H1 (cell line): Measurements from ENCODE around the gene CRADD. TPM values are rescaled to one million over a fixed set of nuclear protein-coding genes. Genes with fewer than 3 reads are reported as not detected.

Experiments used
- CTCF ChIA-PET: fragments of 300-600 bp; sonication (Branson Sonifier 250); formaldehyde crosslinking; loops from one replicate; lab custom pipeline; 2021; ENCODE audit not compliant: partially characterized antibody; lab: Charles Lee
- POLR2A ChIA-PET: fragments of 300-600 bp; sonication (Branson Sonifier 250); formaldehyde crosslinking; loops from one replicate; lab custom pipeline; 2021; ENCODE audit warnings: inconsistent platforms; ENCODE audit not compliant: partially characterized antibody; lab: Charles Lee
- DNase-seq, 2 experiments: peaks; one replicate each; pipeline versions ENCODE4 v3.0.0 to v3.0.0-alpha.2; 2010 to 2022; ENCODE audit warnings: low spot score in 2 of 2, low read depth in 1 of 2, mixed read lengths in 1 of 2
- FAIRE-seq: peaks from 2 replicates; lab custom pipeline; 2011; peaks lifted over from hg19 to GRCh38; lab: Jason Lieb, UNC
- H2AFZ ChIP-seq: 2 replicates; pipeline ENCODE4 v1.8.1; 2012; ENCODE audit warnings: low read length, inconsistent platforms
- H2AK5ac ChIP-seq: 2 replicates; pipeline ENCODE4 v1.6.1; 2013; ENCODE audit warnings: low read depth, low read length
- H2BK120ac ChIP-seq: replicated peaks from 2 replicates; pipeline ENCODE3; 2013; ENCODE audit warnings: low read depth, low read length, inconsistent platforms
- H2BK12ac ChIP-seq: 2 replicates; pipeline ENCODE4 v1.6.1; 2013; ENCODE audit warnings: low read depth, low read length
- H2BK15ac ChIP-seq: 2 replicates; pipeline ENCODE4 v1.6.1; 2013; ENCODE audit warnings: low read length
- H2BK20ac ChIP-seq: 2 replicates; pipeline ENCODE4 v1.6.1; 2013; ENCODE audit warnings: low read length
- H2BK5ac ChIP-seq: 2 replicates; pipeline ENCODE4 v1.6.1; 2013; ENCODE audit warnings: low read depth, low read length
- H3K14ac ChIP-seq: 2 replicates; pipeline ENCODE4 v1.6.1; 2013; ENCODE audit warnings: inconsistent platforms; ENCODE audit not compliant: insufficient read length
- H3K18ac ChIP-seq: 2 replicates; pipeline ENCODE4 v1.6.1; 2013; ENCODE audit warnings: low read length; ENCODE audit errors: extremely low read depth
- H3K23ac ChIP-seq: 2 replicates; pipeline ENCODE4 v1.6.1; 2013; ENCODE audit warnings: inconsistent platforms; ENCODE audit not compliant: insufficient read length
- H3K23me2 ChIP-seq: 2 replicates; pipeline ENCODE4 v1.6.1; 2013; ENCODE audit warnings: low read depth, low read length
- H3K27ac ChIP-seq: 2 replicates; pipeline ENCODE4 v1.6.1; 2011; ENCODE audit warnings: low read depth, low read length, inconsistent platforms
- H3K27me3 ChIP-seq, 4 experiments: replicated peaks in 1 of 4; 1 replicate in 1 of 4; 2 replicates in 3 of 4; pipeline versions ENCODE4 v1.6.1 to v1.8.1; 2011 to 2013; ENCODE audit warnings: low read length in 3 of 4, mild to moderate bottlenecking in 3 of 4, inconsistent platforms in 2 of 4, mixed read lengths in 2 of 4, moderate library complexity in 1 of 4; ENCODE audit not compliant: control insufficient read depth in 3 of 4, insufficient read depth in 3 of 4; ENCODE audit errors: extremely low read depth in 1 of 4
- H3K36me3 ChIP-seq, 4 experiments: 2 replicates each; pipeline versions ENCODE4 v1.6.1 to v1.8.1; 2011 to 2013; ENCODE audit warnings: mild to moderate bottlenecking in 4 of 4, low read length in 3 of 4, moderate library complexity in 2 of 4, control low read depth in 1 of 4, inconsistent platforms in 1 of 4; ENCODE audit not compliant: insufficient read depth in 4 of 4, control insufficient read depth in 2 of 4
- H3K4ac ChIP-seq: replicated peaks from 2 replicates; pipeline ENCODE3; 2013; ENCODE audit warnings: low read length, low read depth, mixed read lengths, inconsistent platforms; ENCODE audit not compliant: insufficient read length
- H3K4me1 ChIP-seq, 4 experiments: replicated peaks in 1 of 4; 1 replicate in 1 of 4; 2 replicates in 3 of 4; pipeline versions ENCODE4 v1.6.1 to v1.8.1; 2011 to 2013; ENCODE audit warnings: low read length in 3 of 4, inconsistent platforms in 2 of 4, mixed read lengths in 1 of 4; ENCODE audit not compliant: insufficient read depth in 4 of 4, control insufficient read depth in 3 of 4
- H3K4me2 ChIP-seq, 2 experiments: 2 replicates each; pipeline versions ENCODE4 v1.6.1 to v1.8.1; 2011 to 2013; ENCODE audit warnings: low read depth in 2 of 2, low read length in 2 of 2, control low read depth in 1 of 2, inconsistent platforms in 1 of 2, mild to moderate bottlenecking in 1 of 2; ENCODE audit not compliant: insufficient read depth in 1 of 2
- H3K4me3 ChIP-seq, 4 experiments: fragments of 200-600, 300-600 bp in 1 of 4; sonication (generic), shearing (Covaris generic), sonication (Bioruptor Twin) in 1 of 4; 2 replicates each; pipeline versions ENCODE4 v1.5.1 to v1.8.1; 2011 to 2016; ENCODE audit warnings: low read length in 4 of 4, low read depth in 3 of 4, control low read depth in 2 of 4, inconsistent platforms in 2 of 4, mild to moderate bottlenecking in 2 of 4, mixed read lengths in 1 of 4, moderate library complexity in 1 of 4; ENCODE audit not compliant: insufficient read depth in 2 of 4; ENCODE audit errors: extremely low read depth in 1 of 4
- H3K56ac ChIP-seq: replicated peaks from 2 replicates; pipeline ENCODE3; 2013; ENCODE audit warnings: low read depth, mild to moderate bottlenecking, mixed read lengths, low read length, inconsistent platforms; ENCODE audit not compliant: insufficient read length
- H3K79me1 ChIP-seq: 2 replicates; pipeline ENCODE4 v1.6.1; 2013; ENCODE audit warnings: low read depth, low read length, control low read depth
- H3K79me2 ChIP-seq, 2 experiments: 2 replicates each; pipeline versions ENCODE4 v1.6.1 to v1.8.1; 2012 to 2013; ENCODE audit warnings: low read length in 2 of 2, mild to moderate bottlenecking in 2 of 2, inconsistent platforms in 1 of 2; ENCODE audit not compliant: insufficient read depth in 2 of 2, control insufficient read depth in 1 of 2
- H3K9ac ChIP-seq, 4 experiments: replicated peaks in 1 of 4; 1 replicate in 1 of 4; 2 replicates in 3 of 4; pipeline versions ENCODE4 v1.6.1 to v1.8.1; 2011 to 2013; ENCODE audit warnings: low read depth in 3 of 4, low read length in 3 of 4, control low read depth in 2 of 4, mild to moderate bottlenecking in 2 of 4, moderate library complexity in 2 of 4, inconsistent platforms in 1 of 4; ENCODE audit errors: extremely low read depth in 1 of 4
- H3K9me3 ChIP-seq, 2 experiments: 2 replicates each; pipeline versions ENCODE4 v1.6.1 to v1.8.1; 2012 to 2013; ENCODE audit warnings: mild to moderate bottlenecking in 2 of 2, moderate library complexity in 2 of 2, control low read depth in 1 of 2, inconsistent platforms in 1 of 2, low read depth in 1 of 2, low read length in 1 of 2, mixed read lengths in 1 of 2; ENCODE audit not compliant: insufficient read depth in 2 of 2
- H4K20me1 ChIP-seq, 2 experiments: replicated peaks in 1 of 2; 2 replicates each; pipeline versions ENCODE3 to v1.8.1; 2011 to 2013; ENCODE audit warnings: inconsistent platforms in 2 of 2, low read length in 2 of 2, mild to moderate bottlenecking in 1 of 2; ENCODE audit not compliant: insufficient read depth in 2 of 2, control insufficient read depth in 1 of 2
- H4K5ac ChIP-seq: 2 replicates; pipeline ENCODE4 v1.6.1; 2013; ENCODE audit warnings: low read length, low read depth, mixed read lengths, inconsistent platforms; ENCODE audit not compliant: insufficient read length
- H4K8ac ChIP-seq: 2 replicates; pipeline ENCODE4 v1.8.0; 2013; ENCODE audit warnings: mild to moderate bottlenecking, moderate library complexity, low read length, inconsistent platforms; ENCODE audit not compliant: insufficient read depth; ENCODE audit errors: extremely low read depth
- H4K91ac ChIP-seq: replicated peaks from 2 replicates; pipeline ENCODE3; 2013; ENCODE audit warnings: low read length, mixed read lengths, inconsistent platforms; ENCODE audit not compliant: insufficient read length
- CHD1 ChIP-seq: IDR thresholded peaks from 2 replicates; pipeline ENCODE4 v1.6.1; 2012; ENCODE audit warnings: low read depth, low read length, improper control_type of control experiment
- CREB1 ChIP-seq: IDR thresholded peaks from 2 replicates; pipeline ENCODE4 v1.6.1; 2012; ENCODE audit warnings: inconsistent platforms
- JUN ChIP-seq: IDR thresholded peaks from 2 replicates; pipeline ENCODE4 v1.6.1; 2011; ENCODE audit warnings: low read depth, mild to moderate bottlenecking, improper control_type of control experiment, low read length
- PHF8 ChIP-seq: fragments of 200-600 bp; sonication (generic); conservative IDR thresholded peaks from 2 replicates; pipeline ENCODE4 v1.7.1; 2012; ENCODE audit warnings: low read depth, mild to moderate bottlenecking, inconsistent platforms, low read length, moderate library complexity
- POLR2A ChIP-seq, 2 experiments: IDR thresholded peaks; 1 replicate in 1 of 2; 2 replicates in 1 of 2; pipeline ENCODE4 v1.6.1; 2011; ENCODE audit warnings: low read depth in 2 of 2, low read length in 2 of 2, mild to moderate bottlenecking in 2 of 2; ENCODE audit errors: control extremely low read depth in 1 of 2
- RAD21 ChIP-seq, 2 experiments: IDR thresholded peaks in 1 of 2; conservative IDR thresholded peaks in 1 of 2; 2 replicates each; pipeline ENCODE4 v1.6.1; 2011; ENCODE audit warnings: low read depth in 2 of 2, low read length in 2 of 2, improper control_type of control experiment in 1 of 2, inconsistent platforms in 1 of 2, mild to moderate bottlenecking in 1 of 2, moderate library complexity in 1 of 2
- SP4 ChIP-seq: IDR thresholded peaks from 2 replicates; pipeline ENCODE4 v1.6.1; 2012; ENCODE audit warnings: low read length, inconsistent platforms
- TBP ChIP-seq: IDR thresholded peaks from 2 replicates; pipeline ENCODE4 v1.6.1; 2011; ENCODE audit warnings: low read depth, low read length, improper control_type of control experiment
- WGBS, 2 experiments: shearing (Covaris generic) in 1 of 2; methylation state at CpG; one replicate each; pipeline versions ENCODE4 v1.1.6 to v1.1.7; 2013 to 2015; ENCODE audit warnings: low lambda C conversion rate in 2 of 2, mixed read lengths in 2 of 2, inconsistent platforms in 1 of 2, low coverage in 1 of 2, missing lambda C conversion rate in 1 of 2; ENCODE audit not compliant: insufficient replicate concordance in 2 of 2, insufficient coverage in 1 of 2, insufficient read length in 1 of 2; ENCODE audit errors: extremely low coverage in 1 of 2, missing lambda C conversion rate in 1 of 2; 5-methylcytosine and 5-hydroxymethylcytosine counted together
- long read RNA-seq, 2 experiments: library from RNA in 1 of 2; library from capped mRNA in 1 of 2; stranded (forward); transcript quantifications; one replicate each; pipeline ENCODE4 v2.0.0, GENCODE V29; 2021; ENCODE audit warnings: inconsistent platforms in 1 of 2
- polyA minus RNA-seq, 3 experiments: library from RNA; depleted of rRNA, polyadenylated mRNA; stranded (reverse); fragments of >200 nt; gene quantifications; 1 replicate in 2 of 3; 2 replicates in 1 of 3; pipeline ENCODE4 v1.2.3, GENCODE V29; 2011
- polyA plus RNA-seq, 7 experiments: library from polyadenylated mRNA; depleted of rRNA in 3 of 7; stranded (reverse) in 5 of 7; unstranded in 2 of 7; fragments of >200 nt in 5 of 7; fragments of 200-250 nt in 2 of 7; gene quantifications; 1 replicate in 5 of 7; 2 replicates in 1 of 7; 4 replicates in 1 of 7; pipeline versions ENCODE4 v1.2.1 to v1.2.3, GENCODE V29; 2011 to 2013; ENCODE audit warnings: missing spikeins in 2 of 7, mixed read lengths in 2 of 7
- total RNA-seq: library from RNA; stranded (reverse); fragmentation: NEBNext Ultra II Directional; extraction: Animal tissue kit (Norgen Biotek cat#: 25700); gene quantifications from 2 replicates; pipeline ENCODE4 v1.2.1, GENCODE V29; 2021

The CRADD gene
- total RNA-seq (7.5 and 8.1 TPM in 2 replicates), polyA plus RNA-seq (2011; rRNA removed) (14.1 and 15.4 TPM in 2 replicates), polyA minus RNA-seq (2011; rRNA and poly(A)+ RNA removed) (7.7 and 11.9 TPM in 2 replicates)
- polyA plus RNA-seq (2011; cell fraction: cytosol; rRNA removed), result 12.6 TPM
- polyA plus RNA-seq (2011; cell fraction: nucleus; rRNA removed), result 8.1 TPM
- 6.5 to 10.6 TPM (median 8.7 TPM) in 4 replicates for polyA plus RNA-seq (2012, experiment 1 of 2)
- 8.3 TPM for polyA plus RNA-seq (2012, experiment 2 of 2)
- polyA plus RNA-seq (2013, experiment 1 of 2), result 6.9 TPM
- 6.5 TPM for polyA plus RNA-seq (2013, experiment 2 of 2)
- 5.2 TPM for polyA minus RNA-seq (2011; cell fraction: cytosol; rRNA and poly(A)+ RNA removed)
- polyA minus RNA-seq (2011; cell fraction: nucleus; rRNA and poly(A)+ RNA removed), result 13.6 TPM
- long read RNA-seq, experiment 1, transcript CRADD-201 (3 exons, 1,169 nt), result major isoform, 7 of 10 reads
- long read RNA-seq, experiment 1, partial matches to known transcripts, result 3 of 10 reads
- long read RNA-seq, experiment 1, other reads (novel, unspliced or antisense), result 0 of 10 reads
- long read RNA-seq, experiment 2, partial matches to known transcripts, result 0 of 5 reads
- long read RNA-seq, experiment 2, other reads (novel, unspliced or antisense), result 1 of 5 reads

DNA sequence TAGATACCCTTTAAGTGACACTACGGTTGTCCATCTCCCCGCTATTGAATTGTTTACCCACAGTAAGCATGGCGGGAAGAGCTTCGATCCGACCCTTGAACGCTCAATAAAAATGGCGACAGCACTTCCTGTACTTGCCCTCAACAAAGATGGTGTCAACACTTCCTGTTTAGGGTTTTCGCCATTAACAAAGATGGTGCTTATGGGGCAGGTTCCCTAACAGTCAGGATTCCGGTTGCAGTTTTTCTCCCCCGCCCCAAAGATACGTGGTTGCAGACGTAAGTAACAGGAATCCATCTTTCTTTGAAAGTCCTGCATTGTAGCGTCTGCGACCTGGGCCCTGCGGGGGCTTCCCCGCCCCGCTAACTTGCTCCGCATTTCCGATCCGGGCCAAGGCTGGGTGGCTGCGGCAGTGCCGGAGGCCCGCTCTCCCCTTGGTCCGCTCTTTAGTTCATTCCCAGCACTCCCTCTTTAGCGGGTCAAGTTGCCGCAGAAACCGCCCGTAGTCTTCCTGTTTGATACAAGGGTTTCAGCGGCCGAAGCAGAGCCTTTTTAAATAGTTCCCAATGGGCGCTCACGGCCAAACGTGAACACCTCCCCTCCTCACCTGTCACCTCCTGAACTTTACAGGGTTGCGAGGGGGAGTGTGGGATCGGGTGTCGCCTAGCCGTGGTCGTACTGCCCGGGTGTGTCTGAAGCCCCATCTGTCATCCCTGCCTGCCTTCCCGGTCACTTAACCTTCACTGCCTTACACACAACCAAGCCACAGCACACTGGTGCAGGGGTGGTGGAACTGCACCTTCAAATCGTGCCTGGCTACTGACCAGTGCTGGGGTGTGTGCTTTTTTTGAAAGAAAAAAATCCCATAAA, at the start of gene CRADD:
TSS of gene CRADD (plus strand) at position 181 of the 870 bp plus-strand sequence.
- ChIA-PET CTCF (interaction anchor here (0.6 to 1.4 kb wide), 5 partner anchors 13 to 424 kb away, joined by 3 to 6 read pairs (median 3); no protein-coding TSS in a partner anchor), POLR2A (interaction anchor here (0.7 to 2.0 kb wide), 10 partner anchors 13 to 108 kb away, joined by 3 to 12 read pairs (median 4); partner anchors contain the start of gene SOCS2)
- peak within 1 kb of the TSS; percentile 91 for H2BK12ac ChIP-seq
- peak within 1 kb of the TSS; percentile 94 for H2BK5ac ChIP-seq
- FAIRE-seq (peak; percentile 92), DNase-seq (peak; percentile 82 to 92)
- peaks cover 3 to 9% (median 4%) of the 10 kb centered on the region in 4 experiments; a peak in 3 of 7 replicates for H3K4me1 ChIP-seq
- peak within 1 kb of the TSS; percentile 26 for H4K5ac ChIP-seq
- 2% methylated on average over 41 of the region's 41 CpGs; no CpG with 5 or more reads in 1 of the 2 experiments for WGBS, 2 experiments
- H3K14ac ChIP-seq, result peak within 1 kb of the TSS; percentile 89
- peak within 1 kb of the TSS; percentile 88 for H3K27ac ChIP-seq
- no peak within 1 kb of the TSS for H2BK120ac ChIP-seq
- peak within 1 kb of the TSS; percentile 66; the same call in 1 of the 2 replicates for H2BK15ac ChIP-seq
- H4K8ac ChIP-seq, result peak within 1 kb of the TSS; percentile 84
- H3K23ac ChIP-seq, result no peak within 1 kb of the TSS
- H3K23me2 ChIP-seq, result peaks cover 5% of the 10 kb centered on the region; the same call in 1 of the 2 replicates
- peak within 1 kb of the TSS; percentile 58 for H3K4ac ChIP-seq
- H2AFZ ChIP-seq, result peak within 1 kb of the TSS; percentile 64
- H4K20me1 ChIP-seq, result no peaks in the 10 kb centered on the region
- no peaks in the 10 kb centered on the region for H3K79me1 ChIP-seq
- H3K4me3 ChIP-seq, result peak within 1 kb of the TSS; percentile 72 to 88 (median 80)
- H3K79me2 ChIP-seq, result no peaks in the 10 kb centered on the region
- no peaks in the 10 kb centered on the region for H3K27me3 ChIP-seq
- H3K9ac ChIP-seq, result peak within 1 kb of the TSS; percentile 67 to 89 (median 80)
- H3K18ac ChIP-seq, result peak within 1 kb of the TSS; percentile 20; the same call in 1 of the 2 replicates
- peak within 1 kb of the TSS; percentile 48 for H3K56ac ChIP-seq
- peak within 1 kb of the TSS; percentile 81 for H4K91ac ChIP-seq
- H3K4me2 ChIP-seq, result peak within 1 kb of the TSS; percentile 72 to 98
- 0 out of 2 replicates have a peak within 1 kb of the TSS, but pooled peaks have one; percentile 28 for H2BK20ac ChIP-seq
- no peak within 1 kb of the TSS for H2AK5ac ChIP-seq
- H3K36me3 ChIP-seq, result no peaks in the 10 kb centered on the region
- no peaks in the 10 kb centered on the region for H3K9me3 ChIP-seq
- TF ChIP-seq POLR2A (IDR thresholded peaks at IDR 0.05; ENCODE audit: control extremely low read depth in 1 of 2, low read depth in 2 of 2, low read length in 2 of 2) (peak; percentile 41 to 82), CHD1 (peak; percentile 20; the same call in 1 of the 2 replicates), TBP (peak; percentile 71; the same call in 1 of the 2 replicates), RAD21 (IDR thresholded peaks at IDR 0.05 in 1 of 2, conservative IDR thresholded peaks at IDR 0.05 in 1 of 2; ENCODE audit: low read depth in 2 of 2, low read length in 2 of 2) (peak; percentile 0 to 26; a peak in 2 of 4 replicates), PHF8 (peak; percentile 70), JUN (no peak), CREB1 (peak; percentile 76), SP4 (peak; percentile 40; the same call in 1 of the 2 replicates)
